ENCODE measurements around the gene ANO9.

DNA sequence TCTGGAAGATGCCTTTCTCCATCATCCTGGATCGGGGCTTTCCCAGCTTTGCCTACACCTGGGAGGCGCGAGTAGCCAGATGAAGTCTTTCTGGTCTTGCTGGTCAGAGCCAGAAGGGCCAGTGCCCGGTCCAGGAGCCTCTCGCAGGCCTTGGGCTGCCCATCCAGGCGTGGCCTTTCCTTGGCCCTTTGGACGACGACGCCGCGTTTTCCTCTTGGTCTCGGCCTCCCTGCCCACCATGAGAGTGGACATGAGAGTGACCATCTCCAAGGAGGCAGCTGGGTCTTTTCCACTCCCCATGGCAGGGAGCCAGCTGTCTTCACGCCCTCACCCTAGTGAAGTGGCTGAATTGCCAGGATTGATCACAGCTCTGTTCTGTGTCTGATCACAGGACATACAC is 11.8 kb upstream of the ANO9 start:
- TF ChIP-seq, protein P1, sequence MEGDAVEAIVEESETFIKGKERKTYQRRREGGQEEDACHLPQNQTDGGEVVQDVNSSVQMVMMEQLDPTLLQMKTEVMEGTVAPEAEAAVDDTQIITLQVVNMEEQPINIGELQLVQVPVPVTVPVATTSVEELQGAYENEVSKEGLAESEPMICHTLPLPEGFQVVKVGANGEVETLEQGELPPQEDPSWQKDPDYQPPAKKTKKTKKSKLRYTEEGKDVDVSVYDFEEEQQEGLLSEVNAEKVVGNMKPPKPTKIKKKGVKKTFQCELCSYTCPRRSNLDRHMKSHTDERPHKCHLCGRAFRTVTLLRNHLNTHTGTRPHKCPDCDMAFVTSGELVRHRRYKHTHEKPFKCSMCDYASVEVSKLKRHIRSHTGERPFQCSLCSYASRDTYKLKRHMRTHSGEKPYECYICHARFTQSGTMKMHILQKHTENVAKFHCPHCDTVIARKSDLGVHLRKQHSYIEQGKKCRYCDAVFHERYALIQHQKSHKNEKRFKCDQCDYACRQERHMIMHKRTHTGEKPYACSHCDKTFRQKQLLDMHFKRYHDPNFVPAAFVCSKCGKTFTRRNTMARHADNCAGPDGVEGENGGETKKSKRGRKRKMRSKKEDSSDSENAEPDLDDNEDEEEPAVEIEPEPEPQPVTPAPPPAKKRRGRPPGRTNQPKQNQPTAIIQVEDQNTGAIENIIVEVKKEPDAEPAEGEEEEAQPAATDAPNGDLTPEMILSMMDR (IDR thresholded peaks at IDR 0.05) = no peak
- no peak for TF ChIP-seq POLR2A (IDR thresholded peaks at IDR 0.05)

Measured in heart left ventricle (tissue), 13 donors.